Measurements from ENCODE around the gene SH3D21. TPM values are rescaled to one million over a fixed set of nuclear protein-coding genes. Genes with fewer than 3 reads are reported as not detected.

The SH3D21 gene
- total RNA-seq, 1 donor from 2014 or later, result 15.7 TPM

- H3K4me1 Mint-ChIP-seq (ENCODE audit: unreplicated experiment), result no peaks in the 10 kb centered on the region
- no peak overlapping the region for H3K4me3 Mint-ChIP-seq
- H3K27ac Mint-ChIP-seq, result peak overlapping the region; percentile 70
- H3K9me3 Mint-ChIP-seq, result no peaks in the 10 kb centered on the region
- peaks cover 18% of the 10 kb centered on the region for H3K36me3 Mint-ChIP-seq
- no peak for DNase-seq (ENCODE audit: extremely low spot score, unreplicated experiment)
- no peak for TF ChIP-seq CTCF (conservative IDR thresholded peaks at IDR 0.05)
- H3K27me3 Mint-ChIP-seq, result no peaks in the 10 kb centered on the region
These were observed 53.9 kb downstream of the SH3D21 start for GRCh38 chr1:36359911-36360550.

GRCh38 chr1:36365381-36365780, 59.2 kb downstream of the SH3D21 start:
- no peak for TF ChIP-seq CTCF (conservative IDR thresholded peaks at IDR 0.05)
- Mint-ChIP-seq H3K36me3 (no peaks in the 10 kb centered on the region), H3K9me3 (no peaks in the 10 kb centered on the region), H3K4me3 (no peak overlapping the region), H3K4me1 (ENCODE audit: unreplicated experiment) (peaks cover 21% of the 10 kb centered on the region), H3K27ac (no peak overlapping the region), H3K27me3 (no peaks in the 10 kb centered on the region)
- no peak for DNase-seq (ENCODE audit: extremely low spot score, unreplicated experiment)

DNA sequence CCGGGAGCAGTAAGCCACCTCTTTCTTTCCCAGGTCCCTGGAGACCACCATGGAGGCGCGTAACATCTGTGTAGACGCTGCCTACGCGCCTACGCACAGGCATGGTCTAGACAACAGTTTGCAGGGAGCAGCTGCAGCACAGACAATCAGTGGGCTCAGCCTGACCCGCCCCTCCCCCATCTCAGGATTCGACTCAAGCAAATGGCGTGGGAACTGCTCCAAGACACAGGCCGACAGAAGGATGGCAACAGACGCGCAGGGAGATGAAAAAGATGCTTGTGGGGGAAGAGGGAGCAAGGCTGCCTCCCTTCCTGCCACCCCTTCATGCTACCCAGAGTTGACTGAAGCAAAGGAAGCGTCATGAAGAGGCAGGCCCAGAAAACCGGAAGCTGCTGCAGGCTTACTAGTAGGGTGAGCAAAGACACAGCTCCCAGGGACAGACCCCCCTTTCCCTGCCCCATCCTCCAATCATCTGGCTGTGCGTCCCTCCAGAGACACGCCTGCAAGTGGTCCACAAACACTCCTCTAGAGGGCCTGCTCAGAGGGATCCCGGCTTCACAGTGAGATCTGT, 60.0 kb downstream of the SH3D21 start:
- no peak for DNase-seq (ENCODE audit: extremely low spot score, unreplicated experiment)
- H3K9me3 Mint-ChIP-seq, result no peaks in the 10 kb centered on the region
- H3K27me3 Mint-ChIP-seq, result no peaks in the 10 kb centered on the region
- no peak overlapping the region for H3K27ac Mint-ChIP-seq
- H3K4me1 Mint-ChIP-seq (ENCODE audit: unreplicated experiment), result peaks cover 22% of the 10 kb centered on the region
- H3K36me3 Mint-ChIP-seq, result no peaks in the 10 kb centered on the region
- TF ChIP-seq CTCF (conservative IDR thresholded peaks at IDR 0.05), result no peak
- no peak overlapping the region for H3K4me3 Mint-ChIP-seq

DNA sequence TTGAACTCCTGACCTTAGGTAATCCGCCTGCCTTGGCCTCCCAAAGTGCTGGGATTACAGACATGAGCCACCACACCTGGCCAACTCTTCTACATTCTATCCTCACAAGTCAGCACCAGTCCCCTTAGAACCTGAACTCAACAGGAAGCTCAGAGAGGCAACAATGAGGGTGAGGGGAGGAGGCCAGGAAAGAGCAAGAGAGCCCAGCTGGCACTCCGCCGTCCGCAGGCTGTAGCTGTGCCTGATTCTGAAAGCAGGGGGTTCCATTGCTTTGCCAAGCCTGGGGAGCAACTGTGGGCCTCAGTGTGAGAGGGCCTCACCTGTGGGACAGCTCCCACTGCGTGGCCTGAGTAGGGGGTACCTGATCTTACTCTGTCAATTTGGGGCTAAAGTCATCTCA, 60.9 kb downstream of the SH3D21 start:
- Mint-ChIP-seq H3K4me1 (ENCODE audit: unreplicated experiment) (peaks cover 22% of the 10 kb centered on the region), H3K36me3 (no peaks in the 10 kb centered on the region), H3K9me3 (no peaks in the 10 kb centered on the region), H3K4me3 (no peak overlapping the region), H3K27ac (no peak overlapping the region), H3K27me3 (no peaks in the 10 kb centered on the region)
- no peak for DNase-seq (ENCODE audit: extremely low spot score, unreplicated experiment)
- no peak for TF ChIP-seq CTCF (conservative IDR thresholded peaks at IDR 0.05)

GRCh38 chr1:36367798-36368197, 61.6 kb downstream of the SH3D21 start:
- H3K4me3 Mint-ChIP-seq, result no peak overlapping the region
- H3K36me3 Mint-ChIP-seq, result no peaks in the 10 kb centered on the region
- DNase-seq (ENCODE audit: extremely low spot score, unreplicated experiment), result no peak
- H3K4me1 Mint-ChIP-seq (ENCODE audit: unreplicated experiment), result peaks cover 22% of the 10 kb centered on the region
- no peaks in the 10 kb centered on the region for H3K9me3 Mint-ChIP-seq
- TF ChIP-seq CTCF (conservative IDR thresholded peaks at IDR 0.05), result no peak
- no peaks in the 10 kb centered on the region for H3K27me3 Mint-ChIP-seq
- H3K27ac Mint-ChIP-seq, result no peak overlapping the region

Measured in type B pancreatic cell (in vitro differentiated cells).